OCI-LY3 (cell line): ENCODE measurements around the gene DNASE1L1.

Experiments
- EZH2phosphoT487 ChIP-seq: fragments of 200-600 bp; shearing (Covaris generic); IDR thresholded peaks from 2 replicates; pipeline ENCODE4 v1.6.1; 2018; ENCODE audit warnings: antibody characterized with exemption, mixed run types, low read depth
- TF ChIP-seq, protein P1 (sequence below): fragments of 200-600, 300-600 bp; sonication (generic); IDR thresholded peaks from 2 replicates; pipeline ENCODE4 v1.5.1; 2014; ENCODE audit warnings: antibody characterized with exemption, low read length, low read depth

- no peak for TF ChIP-seq EZH2phosphoT487
- TF ChIP-seq, protein P1, sequence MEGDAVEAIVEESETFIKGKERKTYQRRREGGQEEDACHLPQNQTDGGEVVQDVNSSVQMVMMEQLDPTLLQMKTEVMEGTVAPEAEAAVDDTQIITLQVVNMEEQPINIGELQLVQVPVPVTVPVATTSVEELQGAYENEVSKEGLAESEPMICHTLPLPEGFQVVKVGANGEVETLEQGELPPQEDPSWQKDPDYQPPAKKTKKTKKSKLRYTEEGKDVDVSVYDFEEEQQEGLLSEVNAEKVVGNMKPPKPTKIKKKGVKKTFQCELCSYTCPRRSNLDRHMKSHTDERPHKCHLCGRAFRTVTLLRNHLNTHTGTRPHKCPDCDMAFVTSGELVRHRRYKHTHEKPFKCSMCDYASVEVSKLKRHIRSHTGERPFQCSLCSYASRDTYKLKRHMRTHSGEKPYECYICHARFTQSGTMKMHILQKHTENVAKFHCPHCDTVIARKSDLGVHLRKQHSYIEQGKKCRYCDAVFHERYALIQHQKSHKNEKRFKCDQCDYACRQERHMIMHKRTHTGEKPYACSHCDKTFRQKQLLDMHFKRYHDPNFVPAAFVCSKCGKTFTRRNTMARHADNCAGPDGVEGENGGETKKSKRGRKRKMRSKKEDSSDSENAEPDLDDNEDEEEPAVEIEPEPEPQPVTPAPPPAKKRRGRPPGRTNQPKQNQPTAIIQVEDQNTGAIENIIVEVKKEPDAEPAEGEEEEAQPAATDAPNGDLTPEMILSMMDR: no peak
Observed at GRCh38 chrX:154365997-154366665, 42.9 kb downstream of the DNASE1L1 start.
